HG02981 (cell line): ENCODE results near the gene WIPF2.
"Not testable (repeated sequence)": the region's sequence is repeated elsewhere in the genome, so short reads cannot be mapped to it uniquely, and the experiment has no call there.

Experiments
- ATAC-seq: cut with Tn5 transposase; IDR thresholded peaks from one replicate; pipeline ENCODE4 v1.9.1; 2021; ENCODE audit warnings: mild to moderate bottlenecking, moderate library complexity; ENCODE audit not compliant: unreplicated experiment

The WIPF2 gene

GRCh38 chr17:40191237-40192208 is 27.6 kb upstream of the WIPF2 start:
- peak; percentile 76 for ATAC-seq

GRCh38 chr17:40192961-40193360 is 26.1 kb upstream of the WIPF2 start:
- ATAC-seq, result no peak

- no peak for ATAC-seq
Measured at GRCh38 chr17:40194821-40195220, 24.3 kb upstream of the WIPF2 start.

- no peak for ATAC-seq
Measured at GRCh38 chr17:40197550-40197949, 21.6 kb upstream of the WIPF2 start.

- not testable (repeated sequence) for ATAC-seq
Measured at GRCh38 chr17:40197965-40198456, 21.1 kb upstream of the WIPF2 start.

GRCh38 chr17:40198576-40198975 is 20.5 kb upstream of the WIPF2 start:
- no peak for ATAC-seq

- ATAC-seq, result no peak
Measured at GRCh38 chr17:40203131-40203530, 16.0 kb upstream of the WIPF2 start.

- not testable (repeated sequence) for ATAC-seq
Measured at GRCh38 chr17:40206193-40206592, 12.9 kb upstream of the WIPF2 start.

GRCh38 chr17:40209404-40210093 is 9.6 kb upstream of the WIPF2 start:
- ATAC-seq, result no peak

GRCh38 chr17:40213914-40214313 is 5.2 kb upstream of the WIPF2 start:
- ATAC-seq, result not testable (repeated sequence)

- ATAC-seq, result no peak
Measured at GRCh38 chr17:40218006-40218739, 931 bp upstream of the WIPF2 start.

GRCh38 chr17:40219594-40220338 is 662 bp downstream of the WIPF2 start:
- ATAC-seq, result no peak

- ATAC-seq, result no peak
Measured at GRCh38 chr17:40224718-40225550, 5.8 kb downstream of the WIPF2 start.

- ATAC-seq, result not testable (repeated sequence)
Measured at GRCh38 chr17:40229146-40229545, 10.0 kb downstream of the WIPF2 start.

- ATAC-seq, result no peak
Measured at GRCh38 chr17:40230670-40231069, 11.6 kb downstream of the WIPF2 start.

GRCh38 chr17:40231928-40232327 is 12.8 kb downstream of the WIPF2 start:
- ATAC-seq, result not testable (repeated sequence)

GRCh38 chr17:40241252-40241834 is 22.2 kb downstream of the WIPF2 start:
- no peak for ATAC-seq

- ATAC-seq, result no peak
Measured at GRCh38 chr17:40242774-40243173, 23.7 kb downstream of the WIPF2 start.

- ATAC-seq, result no peak
Measured at GRCh38 chr17:40243761-40244160, 24.7 kb downstream of the WIPF2 start.
